Sciatic nerve (tissue), 2 donors: ENCODE measurements around the gene UROD. TPM values are rescaled to one million over a fixed set of nuclear protein-coding genes. Genes with fewer than 3 reads are reported as not detected.

ENCODE experiments used
- ATAC-seq: fragments of 200-7000 bp; cut with Tn5 transposase; one replicate; pipeline ENCODE4 v1.9.1; 2020; ENCODE audit warnings: mild to moderate bottlenecking, moderate library complexity
- DNase-seq: peaks from one replicate; pipeline ENCODE4 v3.0.0-alpha.2; 2020; ENCODE audit warnings: low spot score
- intact Hi-C: fragments of 100-400 bp; cut with DNase I; formaldehyde crosslinking; loops from one replicate; pipeline ENCODE4 v1.14.2; 2022
- total RNA-seq: library from RNA; stranded (reverse); fragmentation: NEBNext Ultra II Directional; extraction: Animal tissue kit (Norgen Biotek cat#: 25700); gene quantifications from one replicate; pipeline ENCODE4 v1.2.1, GENCODE V29; 2021
- donor health status: DM: no; HTN: no; CAD: no.
- donor health status: DM: no; HTN: no; CAD: no.

UROD gene
- total RNA-seq, 1 donor from 2014 or later = 76.1 TPM

DNA sequence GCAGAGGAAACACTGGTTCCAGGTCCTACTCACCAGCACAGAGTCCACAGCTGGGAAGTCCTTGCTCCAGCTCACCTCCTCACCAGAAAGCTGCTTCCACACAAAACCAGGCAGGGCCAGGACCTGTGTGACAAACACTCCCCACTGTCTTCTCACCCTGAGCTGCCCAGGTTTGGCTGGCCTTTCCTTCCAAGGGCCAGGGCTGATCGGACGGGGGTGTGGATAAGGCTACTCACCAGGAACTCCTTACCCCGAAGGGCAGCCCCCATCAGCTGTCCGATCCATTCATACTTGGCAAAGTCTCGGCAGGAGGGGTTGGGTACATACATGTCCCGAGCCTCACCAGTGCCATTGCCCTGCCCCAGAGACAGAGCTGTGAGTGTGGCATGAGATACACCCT is 6.3 kb upstream of the UROD start:
- ATAC-seq (no peak), DNase-seq (no peak)
- intact Hi-C loops = no loop called here

DNA sequence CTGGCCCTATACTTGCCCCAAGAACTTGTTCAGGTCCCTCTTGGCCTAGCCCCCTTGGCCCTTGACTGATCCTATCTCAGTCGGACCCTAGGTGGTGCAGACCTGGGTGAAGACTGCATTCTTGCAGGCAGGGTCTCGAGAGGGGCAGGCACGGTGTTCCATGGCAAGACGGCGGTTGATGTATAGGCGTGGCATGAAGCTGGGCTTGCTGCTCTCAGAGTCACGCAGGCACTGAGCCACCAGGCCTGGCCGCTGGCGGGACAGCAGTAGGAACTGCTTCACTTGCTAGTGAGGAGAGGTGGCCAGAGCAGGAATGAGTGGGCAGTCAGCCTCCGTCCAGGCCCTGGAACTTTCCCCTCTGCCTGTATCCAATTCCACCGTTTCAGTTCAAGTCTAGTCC is 4.7 kb upstream of the UROD start:
- intact Hi-C loops = no loop called here
- no peak for ATAC-seq
- DNase-seq = no peak

DNA sequence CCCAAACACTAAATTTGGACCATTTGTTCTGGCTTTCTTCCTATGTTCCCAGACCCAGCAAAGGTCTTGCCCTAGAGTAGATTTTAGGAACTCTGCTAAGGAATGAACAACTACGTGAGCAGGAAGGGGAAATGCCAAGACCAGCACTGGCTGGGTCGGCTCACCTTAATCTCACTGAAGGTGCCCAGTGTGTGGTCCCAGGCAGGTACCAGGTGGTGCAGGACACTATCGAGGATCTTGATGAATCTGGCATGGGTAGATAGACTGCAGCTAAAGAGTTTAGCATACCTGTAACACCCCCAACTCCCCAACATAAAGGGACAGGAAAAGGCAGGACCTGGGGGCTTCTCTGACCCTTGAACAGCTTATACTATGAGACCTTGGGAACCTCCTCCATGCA is 4.0 kb upstream of the UROD start:
- intact Hi-C loops = no loop called here
- DNase-seq = no peak

DNA sequence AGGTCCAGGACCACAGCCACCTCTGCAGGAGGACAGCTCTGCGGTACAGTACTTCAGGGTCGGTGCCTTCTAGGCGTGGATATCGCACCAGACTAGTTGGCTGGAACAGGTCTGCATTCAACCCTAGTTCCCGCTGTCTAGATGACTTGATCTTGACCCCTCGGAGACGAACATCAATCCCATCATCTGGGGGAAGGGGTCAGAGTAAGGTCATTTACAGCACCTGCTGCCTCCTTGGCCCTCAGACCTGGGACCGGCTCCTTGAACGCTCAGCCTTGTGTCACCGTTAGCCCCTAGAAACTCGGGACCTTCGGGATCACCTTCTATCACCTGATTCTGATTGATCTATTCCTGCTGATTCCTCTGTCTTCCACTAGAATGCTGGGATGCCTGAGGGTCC is 3.5 kb upstream of the UROD start:
- intact Hi-C loops = no loop called here
- no peak for ATAC-seq

More for the DNA sequence above, 4.0 kb upstream of the UROD start:
- ATAC-seq = no peak

DNA sequence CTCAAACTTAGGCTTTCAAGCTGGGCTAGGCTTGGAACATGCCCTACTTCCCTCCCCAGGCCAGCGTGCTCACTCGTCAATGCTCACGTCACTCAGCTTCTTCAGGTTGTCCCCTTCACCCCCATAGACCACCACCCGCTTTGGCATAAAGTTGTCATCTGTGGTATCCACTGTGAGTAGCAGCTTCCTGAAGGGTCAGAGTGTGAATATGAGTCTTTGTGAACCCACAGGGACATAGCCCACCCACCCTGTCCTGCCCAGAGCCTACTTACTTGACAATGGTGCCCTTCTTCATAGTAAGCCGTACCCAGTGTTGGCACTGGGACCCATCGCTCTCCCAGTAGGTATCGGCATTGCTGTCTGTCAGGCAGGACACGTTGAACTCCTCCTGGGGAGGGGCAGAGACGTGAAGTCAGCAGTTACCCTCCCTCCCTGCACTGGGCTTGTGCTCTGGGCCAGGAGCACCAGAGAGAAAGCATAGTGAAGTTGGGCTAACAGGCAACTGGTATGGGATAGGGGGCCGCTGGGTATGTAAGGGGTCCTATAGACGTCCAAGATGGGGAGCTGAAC is 2.7 kb upstream of the UROD start:
- DNase-seq (no peak), ATAC-seq (no peak)
- intact Hi-C loops = no loop called here

More for the DNA sequence above, 3.5 kb upstream of the UROD start:
- no peak for DNase-seq

- intact Hi-C loops = loop anchor here (2.0 to 10.0 kb wide), 3 partner anchors 171 to 875 kb away; partner anchors contain the start of gene TESK2
- DNase-seq (no peak), ATAC-seq (no peak)
Observed at GRCh38 chr1:45009956-45010854, 1.8 kb upstream of the UROD start.

DNA sequence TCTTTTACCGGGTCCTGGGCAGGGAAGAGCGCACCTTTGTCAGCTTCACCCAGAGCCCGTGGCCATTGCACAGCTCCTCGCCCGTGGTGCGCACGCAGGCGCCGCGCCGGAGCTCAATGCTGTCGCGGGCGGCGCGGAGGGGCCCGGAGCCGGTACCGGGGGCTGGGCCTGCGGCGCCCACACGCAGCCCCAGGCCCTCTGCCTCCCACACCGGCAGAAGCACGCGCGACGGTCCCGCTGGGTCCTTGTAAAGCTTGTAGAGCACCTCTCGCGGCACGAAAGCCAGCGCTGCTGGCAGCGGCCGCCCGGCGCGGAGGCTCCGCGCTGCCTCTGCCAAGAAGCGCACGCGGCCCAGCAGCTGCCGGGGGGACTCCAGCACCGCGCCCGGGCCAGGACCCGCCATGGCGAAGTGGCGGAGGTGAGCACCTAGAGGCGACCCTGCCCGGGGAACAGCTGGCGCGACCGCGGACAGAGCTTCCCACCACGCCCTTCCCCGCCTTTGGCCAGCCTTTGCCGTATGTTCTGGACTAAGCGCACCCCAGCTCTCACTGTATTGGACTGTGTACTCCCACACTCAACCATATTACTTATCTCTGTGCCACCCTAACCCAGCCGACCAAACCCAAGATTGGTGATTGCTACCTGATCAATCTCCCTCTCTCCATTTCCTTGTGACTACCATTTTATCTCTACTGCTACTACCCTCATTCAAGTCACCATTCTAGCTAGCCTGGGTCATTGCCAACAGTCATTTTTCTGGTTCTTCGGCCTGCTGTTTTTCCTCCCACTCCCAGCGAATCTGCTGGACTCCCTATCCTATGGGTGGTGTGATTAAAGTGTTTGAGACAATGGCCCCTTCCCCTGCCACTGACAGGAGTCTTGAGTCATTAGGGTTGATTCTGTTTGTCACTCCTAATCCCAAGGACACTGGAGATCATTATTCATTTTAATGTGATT is 921 bp upstream of the UROD start, which contains the start of gene HECTD3:
Gene HECTD3, minus strand, starts transcription at position 470 of the 957 bp plus-strand sequence. Its CDS starts 67 bp downstream, at position 403.
- DNase-seq = peak; percentile 88
- intact Hi-C loops = loop anchor here (2.0 to 10.0 kb wide), 3 partner anchors 172 to 874 kb away; partner anchors contain the start of gene TESK2
- peak; percentile 89 for ATAC-seq

DNA sequence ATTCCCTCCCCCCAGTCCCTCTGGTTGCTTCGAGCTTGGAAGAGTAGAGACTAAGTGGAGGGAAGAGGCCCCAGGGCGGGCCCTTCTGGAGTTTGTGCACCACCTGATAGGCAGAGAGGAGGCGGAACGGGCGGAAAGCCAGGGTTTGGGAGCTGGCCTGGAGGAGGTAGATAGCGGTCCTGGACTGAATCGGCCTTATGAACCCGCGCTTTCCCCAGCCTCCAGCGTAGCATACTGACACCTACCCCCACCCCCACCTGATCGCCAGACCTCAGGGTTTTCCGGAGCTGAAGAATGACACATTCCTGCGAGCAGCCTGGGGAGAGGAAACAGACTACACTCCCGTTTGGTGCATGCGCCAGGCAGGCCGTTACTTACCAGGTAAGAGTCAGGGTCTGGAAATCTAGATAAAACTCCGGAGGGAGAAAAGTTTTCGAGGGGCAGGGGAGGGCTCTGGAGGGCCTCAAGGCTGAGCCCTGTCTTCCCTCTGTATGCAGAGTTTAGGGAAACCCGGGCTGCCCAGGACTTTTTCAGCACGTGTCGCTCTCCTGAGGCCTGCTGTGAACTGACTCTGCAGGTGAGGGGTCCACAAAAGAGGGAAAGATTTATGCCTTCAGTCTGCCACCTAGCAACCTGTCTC is 705 bp downstream of the UROD start:
- intact Hi-C loops = loop anchor here (10.0 kb wide), 2 partner anchors 482 to 872 kb away; partner anchors contain the start of gene TESK2
- DNase-seq (peak; percentile 87), ATAC-seq (peak; percentile 52)

GRCh38 chr1:45013551-45014209 is 1.6 kb downstream of the UROD start:
- intact Hi-C loops = loop anchor here (10.0 kb wide), 2 partner anchors 481 to 871 kb away; partner anchors contain the start of gene TESK2
- DNase-seq (no peak), ATAC-seq (no peak)

GRCh38 chr1:45014321-45015028 is 2.4 kb downstream of the UROD start:
- intact Hi-C loops = loop anchor here (10.0 kb wide), 2 partner anchors 480 to 870 kb away; partner anchors contain the start of gene TESK2
- ATAC-seq (peak; percentile 51), DNase-seq (peak; percentile 89)

- intact Hi-C loops = loop anchor here (10.0 kb wide), 2 partner anchors 479 to 869 kb away; partner anchors contain the start of gene TESK2
- no peak for DNase-seq
- no peak for ATAC-seq
Observed at GRCh38 chr1:45015683-45016082, 3.6 kb downstream of the UROD start.

GRCh38 chr1:45016090-45016697 is 4.1 kb downstream of the UROD start:
- ATAC-seq (no peak), DNase-seq (no peak)
- intact Hi-C loops = loop anchor here (10.0 kb wide), 2 partner anchors 479 to 869 kb away; partner anchors contain the start of gene TESK2

- DNase-seq (no peak), ATAC-seq (no peak)
- intact Hi-C loops = loop anchor here (10.0 kb wide), 2 partner anchors 478 to 868 kb away; partner anchors contain the start of gene TESK2
Observed at GRCh38 chr1:45016767-45017166, 4.7 kb downstream of the UROD start.

- intact Hi-C loops = loop anchor here (2.0 to 10.0 kb wide), 3 partner anchors 282 to 866 kb away; partner anchors contain the start of gene TESK2
- ATAC-seq (no peak), DNase-seq (no peak)
Observed at GRCh38 chr1:45018599-45019230, 6.7 kb downstream of the UROD start.

DNA sequence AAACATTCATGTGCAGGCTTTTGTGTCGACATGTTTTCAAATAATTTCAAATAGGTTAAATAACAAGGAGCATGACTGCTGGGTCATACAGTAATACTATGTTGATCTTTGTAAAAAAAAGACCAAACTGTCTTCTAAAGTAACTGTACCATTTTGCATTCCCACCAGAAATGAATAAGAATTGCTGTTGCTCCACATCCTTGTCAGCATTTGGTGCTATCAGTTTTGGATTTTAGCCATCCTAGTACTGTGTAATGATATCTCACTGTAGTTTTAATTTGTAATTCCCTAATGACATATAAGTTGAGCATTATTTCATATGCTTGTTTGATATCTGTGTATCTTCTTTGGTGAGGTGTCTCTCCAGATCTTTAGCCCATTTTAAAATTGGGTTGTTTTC is 11.6 kb downstream of the UROD start:
- intact Hi-C loops = no loop called here
- DNase-seq (no peak), ATAC-seq (no peak)

- intact Hi-C loops = no loop called here
- no peak for ATAC-seq
- no peak for DNase-seq
Observed at GRCh38 chr1:45026446-45026845, 14.4 kb downstream of the UROD start.
